Astrocyte (in vitro differentiated cells and primary cell): ENCODE measurements around the gene DLG3. TPM values are rescaled to one million over a fixed set of nuclear protein-coding genes. Genes with fewer than 3 reads are reported as not detected.
A peak's percentile ranks its signal among the peaks of the same experiment; 100 is the strongest.
"Not testable (repeated sequence)": the region's sequence is repeated elsewhere in the genome, so short reads cannot be mapped to it uniquely, and the experiment has no call there.

Experiments used
- DNase-seq: peaks from one replicate; pipeline ENCODE4 v3.0.0-alpha.2; 2010; ENCODE audit warnings: low read depth
- FAIRE-seq: peaks from 2 replicates; lab custom pipeline; 2011; peaks lifted over from hg19 to GRCh38; lab: Jason Lieb, UNC
- H2AFZ ChIP-seq: 2 replicates; pipeline ENCODE4 v1.6.0; 2012; ENCODE audit warnings: low read depth, low read length, inconsistent platforms
- H3K27ac ChIP-seq: 2 replicates; pipeline ENCODE4 v1.5.1; 2011; ENCODE audit warnings: low read depth, low read length, inconsistent platforms
- H3K27me3 ChIP-seq: 2 replicates; pipeline ENCODE4 v1.6.0; 2011; ENCODE audit warnings: low read length, inconsistent platforms; ENCODE audit not compliant: insufficient read depth
- H3K36me3 ChIP-seq: 2 replicates; pipeline ENCODE4 v1.5.1; 2011; ENCODE audit warnings: low read length, inconsistent platforms; ENCODE audit not compliant: insufficient read depth
- H3K4me1 ChIP-seq: 2 replicates; pipeline ENCODE4 v1.5.1; 2011; ENCODE audit warnings: low read length, inconsistent platforms; ENCODE audit not compliant: insufficient read depth
- H3K4me2 ChIP-seq: 2 replicates; pipeline ENCODE4 v1.6.0; 2012; ENCODE audit warnings: low read length, inconsistent platforms
- H3K4me3 ChIP-seq: 2 replicates; pipeline ENCODE4 v1.5.1; 2011; ENCODE audit warnings: low read depth, mild to moderate bottlenecking, low read length, inconsistent platforms; ENCODE audit not compliant: insufficient read depth
- H3K79me2 ChIP-seq: 2 replicates; pipeline ENCODE4 v1.6.0; 2012; ENCODE audit warnings: mild to moderate bottlenecking, low read length, inconsistent platforms; ENCODE audit not compliant: insufficient read depth
- H3K9ac ChIP-seq: 2 replicates; pipeline ENCODE4 v1.6.0; 2012; ENCODE audit warnings: mild to moderate bottlenecking, low read length, inconsistent platforms
- H3K9me3 ChIP-seq: 2 replicates; pipeline ENCODE4 v1.5.1; 2012; ENCODE audit warnings: low read depth, mild to moderate bottlenecking, low read length, inconsistent platforms; ENCODE audit not compliant: insufficient read depth
- H4K20me1 ChIP-seq: 2 replicates; pipeline ENCODE4 v1.6.0; 2012; ENCODE audit warnings: low read length, inconsistent platforms; ENCODE audit not compliant: insufficient read depth
- H3K27ac Mint-ChIP-seq: one replicate; pipeline ENCODE4 v1.8.0; 2021; ENCODE audit warnings: mild to moderate bottlenecking, mixed read lengths; ENCODE audit not compliant: unreplicated experiment
- H3K27me3 Mint-ChIP-seq: one replicate; pipeline ENCODE4 v1.8.0; 2021; ENCODE audit warnings: low read depth, mixed read lengths; ENCODE audit not compliant: unreplicated experiment
- H3K36me3 Mint-ChIP-seq: one replicate; pipeline ENCODE4 v1.8.0; 2021; ENCODE audit warnings: low read depth, mixed read lengths; ENCODE audit not compliant: unreplicated experiment
- H3K4me1 Mint-ChIP-seq: one replicate; pipeline ENCODE4 v1.8.0; 2021; ENCODE audit warnings: low read depth, mixed read lengths; ENCODE audit not compliant: unreplicated experiment
- H3K4me3 Mint-ChIP-seq: one replicate; pipeline ENCODE4 v1.8.0; 2021; ENCODE audit warnings: mild to moderate bottlenecking, moderate library complexity, mixed read lengths; ENCODE audit not compliant: unreplicated experiment
- H3K9me3 Mint-ChIP-seq: one replicate; pipeline ENCODE4 v1.8.0; 2021; ENCODE audit warnings: mild to moderate bottlenecking, mixed read lengths; ENCODE audit not compliant: unreplicated experiment
- CTCF ChIP-seq: IDR thresholded peaks from 2 replicates; pipeline ENCODE4 v1.5.1; 2011; ENCODE audit warnings: low read depth, mild to moderate bottlenecking, inconsistent platforms, low read length, moderate library complexity; ENCODE audit not compliant: insufficient read depth
- EZH2 ChIP-seq: IDR thresholded peaks from 2 replicates; pipeline ENCODE4 v1.6.1; 2012; ENCODE audit warnings: mild to moderate bottlenecking, low read length, inconsistent platforms; ENCODE audit not compliant: insufficient read depth
- total RNA-seq: library from RNA; stranded (reverse); gene quantifications from 2 replicates; pipeline ENCODE4 v1.2.1, GENCODE V29; 2021

Gene DLG3
- total RNA-seq, 1 donor from 2014 or later, result 15.2 TPM

GRCh38 chrX:70509078-70509477 lies 64.4 kb downstream of the DLG3 start:
- no peaks in the 10 kb centered on the region for H3K36me3 ChIP-seq
- DNase-seq, result no peak
- H3K27me3 ChIP-seq, result no peaks in the 10 kb centered on the region
- H2AFZ ChIP-seq, result no peak overlapping the region
- no peaks in the 10 kb centered on the region for H3K9me3 Mint-ChIP-seq
- no peak for TF ChIP-seq CTCF
- TF ChIP-seq EZH2, result no peak
- FAIRE-seq, result peak; percentile 23
- H3K4me1 ChIP-seq, result peaks cover 9% of the 10 kb centered on the region
- no peak overlapping the region for H3K27ac Mint-ChIP-seq
- no peak overlapping the region for H3K4me3 ChIP-seq
- H3K36me3 Mint-ChIP-seq, result no peaks in the 10 kb centered on the region
- H3K9me3 ChIP-seq, result no peaks in the 10 kb centered on the region
- H3K27me3 Mint-ChIP-seq, result no peaks in the 10 kb centered on the region
- no peaks in the 10 kb centered on the region for H4K20me1 ChIP-seq
- no peak overlapping the region for H3K4me3 Mint-ChIP-seq
- H3K4me2 ChIP-seq, result peak overlapping the region; percentile 48
- H3K4me1 Mint-ChIP-seq, result peaks cover 10% of the 10 kb centered on the region
- H3K27ac ChIP-seq, result no peak overlapping the region
- H3K79me2 ChIP-seq, result no peaks in the 10 kb centered on the region
- no peak overlapping the region for H3K9ac ChIP-seq

GRCh38 chrX:70515270-70515669 lies 70.6 kb downstream of the DLG3 start:
- not testable (repeated sequence) for H3K4me3 ChIP-seq, H3K4me2 ChIP-seq, DNase-seq, H3K36me3 ChIP-seq, H3K36me3 Mint-ChIP-seq, H2AFZ ChIP-seq, H3K27ac ChIP-seq, H3K27me3 ChIP-seq, H3K9ac ChIP-seq, H3K4me1 ChIP-seq, H3K4me3 Mint-ChIP-seq, H3K79me2 ChIP-seq, H3K27me3 Mint-ChIP-seq, H3K9me3 Mint-ChIP-seq, H3K27ac Mint-ChIP-seq, H3K9me3 ChIP-seq, H4K20me1 ChIP-seq, H3K4me1 Mint-ChIP-seq, FAIRE-seq

- H3K4me3 ChIP-seq, H3K4me3 Mint-ChIP-seq, DNase-seq, H4K20me1 ChIP-seq, H3K36me3 Mint-ChIP-seq, H3K4me1 ChIP-seq, H3K4me1 Mint-ChIP-seq, H3K27me3 ChIP-seq, H3K9me3 ChIP-seq, H3K79me2 ChIP-seq, H3K27ac Mint-ChIP-seq, H3K27ac ChIP-seq, H2AFZ ChIP-seq, H3K36me3 ChIP-seq, H3K9ac ChIP-seq, H3K4me2 ChIP-seq, H3K27me3 Mint-ChIP-seq, FAIRE-seq, H3K9me3 Mint-ChIP-seq: not testable (repeated sequence)
Measured at GRCh38 chrX:70515692-70516091, 71.1 kb downstream of the DLG3 start.

GRCh38 chrX:70525733-70526132 lies 81.1 kb downstream of the DLG3 start:
- Histone ChIP-seq H3K9me3 (no peaks in the 10 kb centered on the region), H2AFZ (no peak overlapping the region), H3K4me3 (no peak overlapping the region), H3K36me3 (no peaks in the 10 kb centered on the region), H3K9ac (no peak overlapping the region), H3K79me2 (no peaks in the 10 kb centered on the region), H3K27ac (no peak overlapping the region), H3K27me3 (no peaks in the 10 kb centered on the region), H3K4me2 (no peak overlapping the region), H3K4me1 (no peaks in the 10 kb centered on the region), H4K20me1 (no peaks in the 10 kb centered on the region)
- DNase-seq, result no peak
- Mint-ChIP-seq H3K27me3 (no peaks in the 10 kb centered on the region), H3K36me3 (no peaks in the 10 kb centered on the region), H3K9me3 (no peaks in the 10 kb centered on the region), H3K27ac (no peak overlapping the region), H3K4me3 (no peak overlapping the region), H3K4me1 (no peaks in the 10 kb centered on the region)
- TF ChIP-seq EZH2 (no peak), CTCF (no peak)
- no peak for FAIRE-seq
